NCI-H82 treated with DMSO at 0.1 percent for 48 hours (cell line): Measurements from ENCODE around the gene MAP2K3.

ENCODE experiments used
- DNase-seq: peaks from one replicate; lab custom pipeline; 2025; ENCODE audit not compliant: unreplicated experiment; lab: John Stamatoyannopoulos, UW

Gene MAP2K3

GRCh38 chr17:21282231-21282630, 2.3 kb upstream of the MAP2K3 start:
- DNase-seq = no peak

- no peak for DNase-seq
Measured at GRCh38 chr17:21282850-21283249, 1.7 kb upstream of the MAP2K3 start.

GRCh38 chr17:21283482-21284318, 811 bp upstream of the MAP2K3 start:
- no peak for DNase-seq

- no peak for DNase-seq
Measured at GRCh38 chr17:21285164-21286065, 904 bp downstream of the MAP2K3 start.

GRCh38 chr17:21286066-21286770, 1.7 kb downstream of the MAP2K3 start:
- no peak for DNase-seq

GRCh38 chr17:21286909-21287702, 2.6 kb downstream of the MAP2K3 start:
- no peak for DNase-seq

- no peak for DNase-seq
Measured at GRCh38 chr17:21287703-21288449, 3.4 kb downstream of the MAP2K3 start.

GRCh38 chr17:21288571-21289017, 4.1 kb downstream of the MAP2K3 start:
- DNase-seq = no peak

- DNase-seq = no peak
Measured at GRCh38 chr17:21289175-21289901, 4.8 kb downstream of the MAP2K3 start.

- no peak for DNase-seq
Measured at GRCh38 chr17:21289902-21290571, 5.5 kb downstream of the MAP2K3 start.

- DNase-seq = no peak
Measured at GRCh38 chr17:21291357-21291756, 6.8 kb downstream of the MAP2K3 start.

- no peak for DNase-seq
Measured at GRCh38 chr17:21291862-21292261, 7.4 kb downstream of the MAP2K3 start.

- DNase-seq = no peak
Measured at GRCh38 chr17:21292867-21293830, 8.6 kb downstream of the MAP2K3 start.

- no peak for DNase-seq
Measured at GRCh38 chr17:21293831-21294210, 9.3 kb downstream of the MAP2K3 start.

GRCh38 chr17:21294321-21295035, 10.0 kb downstream of the MAP2K3 start:
- no peak for DNase-seq

GRCh38 chr17:21295036-21295952, 10.8 kb downstream of the MAP2K3 start:
- DNase-seq = no peak
